Skeletal muscle cell (primary cell): Measurements from ENCODE around the gene GPR146.
"Not testable (repeated sequence)": the region's sequence is repeated elsewhere in the genome, so short reads cannot be mapped to it uniquely, and the experiment has no call there.

Experiments used
- DNase-seq: peaks from one replicate; pipeline ENCODE4 v3.0.0-alpha.2; 2010; ENCODE audit warnings: low read depth
- H3K4me3 ChIP-seq: 2 replicates; pipeline ENCODE4 v1.5.1; 2011; ENCODE audit warnings: low read depth, mild to moderate bottlenecking, control low read depth, low read length, moderate library complexity

Gene GPR146

DNA sequence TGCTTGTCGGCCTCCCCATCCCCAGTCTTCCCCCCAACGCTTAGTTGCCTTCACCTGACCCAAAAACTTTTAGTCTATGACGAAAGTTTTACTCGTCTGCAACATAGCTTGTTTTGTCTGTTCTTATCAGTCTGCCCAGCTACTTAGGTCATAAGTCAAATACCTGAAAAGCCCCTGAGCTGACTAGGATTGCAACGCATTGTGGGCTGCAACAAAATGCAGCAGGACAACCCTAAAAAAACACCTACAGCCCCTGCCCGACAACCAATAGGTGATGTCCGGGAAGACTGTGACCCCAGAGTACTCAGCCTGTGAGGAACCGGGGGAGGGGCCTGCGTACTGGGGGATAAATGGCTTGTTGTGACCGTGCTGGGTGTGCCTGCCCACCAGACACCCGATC lies 24.3 kb downstream of the GPR146 start:
- H3K4me3 ChIP-seq: no peak overlapping the region
- DNase-seq: no peak

DNA sequence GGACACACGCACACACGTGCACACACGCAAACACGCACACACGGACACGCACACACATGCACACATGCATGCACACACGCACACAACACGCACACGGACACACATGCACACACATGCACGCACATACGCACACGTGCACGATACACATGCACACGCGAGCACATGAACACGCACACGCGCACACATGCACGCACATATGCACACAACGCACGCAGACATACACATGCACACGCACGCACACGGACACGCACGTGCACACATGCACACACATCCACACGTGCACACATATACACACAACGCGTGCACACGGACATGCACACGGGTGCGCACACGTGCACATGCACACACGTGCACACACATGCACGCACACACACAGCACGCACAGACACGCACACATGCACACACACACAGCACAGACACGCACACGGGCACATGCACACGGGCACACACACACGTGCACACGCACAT lies 26.2 kb downstream of the GPR146 start:
- no peak overlapping the region for H3K4me3 ChIP-seq
- DNase-seq: no peak

DNA sequence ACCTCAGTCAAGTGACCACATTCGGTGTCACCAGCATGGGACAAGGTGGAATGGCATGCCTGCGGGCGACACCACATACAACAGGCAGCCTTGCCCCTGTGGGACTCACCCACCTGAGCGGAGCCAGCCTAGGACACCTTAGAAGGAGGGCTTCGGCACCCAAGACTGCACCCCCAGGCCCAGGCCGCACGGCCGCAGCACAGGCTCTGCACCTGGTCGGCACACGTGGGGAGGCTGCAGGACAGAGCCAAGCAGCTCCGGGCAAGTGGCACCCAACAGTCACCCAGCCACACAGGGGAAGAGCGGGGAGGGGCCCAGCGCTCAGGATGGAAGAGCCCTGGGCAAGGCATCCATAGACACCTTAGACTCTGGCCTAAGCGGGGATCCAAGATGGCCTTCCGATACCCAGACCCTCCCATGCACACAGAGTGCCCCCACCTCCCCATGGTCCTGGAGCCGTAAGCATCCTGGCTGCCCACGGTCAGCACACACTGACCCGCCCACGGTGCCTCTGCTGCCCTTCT lies 27.4 kb downstream of the GPR146 start:
- DNase-seq: no peak
- H3K4me3 ChIP-seq: no peak overlapping the region

DNA sequence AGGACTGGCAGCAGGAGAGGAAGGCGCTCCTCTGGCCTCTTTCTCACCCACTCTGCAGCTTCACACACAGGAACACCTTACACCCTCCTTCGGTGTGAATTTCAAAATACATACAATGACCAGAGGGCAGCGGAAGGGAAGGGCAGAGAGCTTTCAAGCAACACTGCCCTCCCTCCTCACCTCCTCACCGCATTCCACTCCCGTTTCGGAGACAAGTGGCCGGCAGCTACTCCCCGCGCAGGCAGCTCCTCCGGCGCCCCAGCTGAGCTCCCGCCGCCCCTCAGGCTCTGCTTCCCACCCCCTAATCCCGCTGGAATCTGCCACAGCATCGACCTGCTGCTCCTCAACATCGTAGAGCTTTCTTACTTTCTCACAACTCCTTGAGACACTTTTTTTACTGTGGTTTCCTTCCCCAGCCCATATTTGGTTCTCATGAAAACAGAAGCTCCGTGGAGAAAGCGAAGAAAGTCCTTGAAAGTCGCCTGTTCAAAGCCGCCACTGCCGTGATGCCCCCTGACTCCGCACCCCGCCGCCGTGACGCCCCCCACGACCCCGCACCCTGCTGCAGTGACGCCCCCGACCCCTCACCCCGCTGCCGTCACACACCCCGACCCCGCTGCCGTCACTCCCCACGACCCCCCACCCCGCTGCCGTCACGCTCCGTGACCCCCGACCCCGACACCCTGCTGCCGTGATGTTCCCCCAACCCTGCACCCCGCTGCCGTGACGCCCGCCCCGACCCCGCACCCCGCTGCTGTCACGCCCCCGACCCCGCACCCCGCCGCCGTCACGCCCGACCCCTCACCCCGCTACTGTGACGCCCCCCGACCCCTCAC lies 29.0 kb downstream of the GPR146 start:
- no peak for DNase-seq
- no peak overlapping the region for H3K4me3 ChIP-seq

DNA sequence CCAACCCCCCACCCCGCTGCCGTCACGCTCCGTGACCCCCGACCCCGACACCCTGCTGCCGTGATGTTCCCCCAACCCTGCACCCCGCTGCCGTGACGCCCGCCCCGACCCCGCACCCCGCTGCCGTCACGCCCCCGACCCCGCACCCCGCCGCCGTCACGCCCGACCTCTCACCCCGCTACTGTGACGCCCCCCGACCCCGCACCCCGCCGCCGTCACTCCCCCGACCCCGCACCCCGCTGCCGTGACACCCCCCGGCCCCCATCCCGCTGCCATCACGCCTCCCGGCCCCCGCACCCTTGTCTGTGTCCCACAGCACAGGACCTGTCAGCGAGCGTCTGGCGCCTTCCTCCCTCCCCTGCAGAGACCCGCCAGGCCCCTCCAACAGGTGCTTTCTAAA lies 29.7 kb downstream of the GPR146 start:
- not testable (repeated sequence) for H3K4me3 ChIP-seq, DNase-seq

DNA sequence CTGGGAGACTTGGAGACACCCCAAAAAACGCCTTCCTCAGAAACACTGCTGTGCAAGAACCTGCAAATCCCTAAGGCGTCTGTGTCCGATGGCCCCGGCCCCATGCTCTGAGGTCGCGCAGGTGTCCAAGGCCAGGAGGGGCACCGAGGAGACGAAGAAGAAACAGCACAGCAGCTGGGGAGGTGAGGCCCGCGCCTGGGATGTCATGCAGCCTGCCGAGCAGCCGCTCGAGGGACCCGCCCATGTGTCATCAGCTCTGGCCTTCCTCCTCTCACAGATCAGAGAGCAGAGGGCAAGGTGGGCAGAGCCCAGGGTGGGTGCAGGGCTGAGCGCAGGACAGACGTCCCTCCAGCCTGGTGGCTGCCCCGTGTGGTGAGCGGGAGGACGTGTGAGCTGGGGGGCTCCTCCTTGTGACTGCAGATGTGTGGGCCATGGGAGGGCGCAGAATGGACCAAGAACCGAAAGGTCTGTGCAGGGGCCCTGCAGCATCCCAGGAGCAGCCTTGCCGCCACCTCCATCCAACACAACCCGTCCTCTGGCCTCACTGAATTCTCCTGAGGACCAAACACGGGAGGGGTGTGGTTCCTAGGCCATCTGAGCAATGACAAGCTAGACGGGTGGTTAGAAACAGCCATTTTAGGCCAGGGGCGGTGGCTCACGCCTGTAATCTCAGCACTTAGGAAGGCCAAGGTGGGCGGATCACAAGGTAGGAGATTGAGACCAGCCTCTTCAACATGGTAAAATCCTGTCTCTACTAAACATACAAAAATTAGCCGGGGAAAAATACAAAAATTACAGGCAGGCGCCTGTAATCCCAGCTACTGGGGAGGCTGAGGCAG lies 30.5 kb downstream of the GPR146 start:
- no peak for DNase-seq
- no peak overlapping the region for H3K4me3 ChIP-seq

DNA sequence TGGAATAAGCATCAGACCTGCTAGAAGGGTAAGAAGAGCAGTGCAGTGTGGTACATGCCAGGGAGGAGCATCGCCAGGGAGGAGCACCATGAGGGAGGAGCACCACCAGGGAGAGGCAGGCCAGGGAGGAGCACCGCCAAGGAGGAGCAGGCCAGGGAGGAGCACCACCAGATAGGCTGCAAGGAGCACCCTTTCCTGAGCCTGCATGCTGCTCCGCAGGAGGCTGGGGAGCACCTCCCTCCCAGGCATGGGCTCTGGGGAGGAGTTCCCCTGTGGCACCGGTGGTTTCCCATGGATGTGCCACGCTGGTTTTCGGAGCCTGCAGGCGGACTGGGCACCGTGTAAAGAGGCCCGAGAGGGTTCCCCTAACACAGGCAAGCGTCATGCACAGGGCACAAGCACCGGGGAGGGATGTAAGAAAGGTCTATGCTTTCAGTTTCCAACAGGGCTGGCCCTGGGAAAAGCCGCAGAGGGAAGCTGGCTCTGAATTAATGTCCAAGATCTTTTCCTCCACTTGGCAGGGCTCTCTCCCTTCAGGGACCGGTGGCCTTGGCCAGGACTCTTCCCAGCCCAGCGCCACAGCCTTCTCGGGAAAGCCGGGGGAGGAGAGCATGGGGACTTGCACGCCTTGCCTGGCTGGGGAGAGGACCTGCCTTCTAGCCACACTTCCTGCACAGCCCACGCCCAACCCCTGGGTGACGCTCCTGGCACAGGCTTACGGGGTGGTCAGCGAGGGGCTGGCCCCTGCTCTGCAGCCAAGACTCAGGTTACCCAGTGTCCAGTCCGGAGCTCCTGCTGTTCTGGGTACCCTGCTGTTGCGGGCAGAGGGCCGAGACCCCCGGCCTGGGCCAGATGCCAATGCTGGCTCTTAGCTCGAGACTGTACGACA lies 32.1 kb downstream of the GPR146 start:
- no peak for DNase-seq
- no peak overlapping the region for H3K4me3 ChIP-seq

DNA sequence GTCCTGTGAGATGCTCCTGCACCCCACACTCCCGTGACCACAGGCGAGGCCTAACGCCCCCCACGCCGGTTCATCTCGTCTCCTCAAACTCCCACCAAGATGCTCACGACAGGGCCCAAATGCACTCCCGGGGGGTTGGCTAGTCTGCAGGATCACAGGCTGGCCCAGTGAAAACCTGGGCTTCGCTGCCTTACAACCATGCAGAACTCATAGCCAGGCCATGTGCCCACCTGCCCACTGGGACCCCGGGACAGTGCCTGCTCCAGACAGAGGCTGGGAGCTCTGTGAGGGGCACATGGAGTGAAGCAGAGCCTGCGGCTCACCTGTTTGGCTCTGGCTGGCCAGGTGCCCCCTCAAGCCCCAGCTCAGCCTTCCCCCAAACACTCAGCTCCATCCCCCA lies 34.2 kb downstream of the GPR146 start:
- DNase-seq: no peak

DNA sequence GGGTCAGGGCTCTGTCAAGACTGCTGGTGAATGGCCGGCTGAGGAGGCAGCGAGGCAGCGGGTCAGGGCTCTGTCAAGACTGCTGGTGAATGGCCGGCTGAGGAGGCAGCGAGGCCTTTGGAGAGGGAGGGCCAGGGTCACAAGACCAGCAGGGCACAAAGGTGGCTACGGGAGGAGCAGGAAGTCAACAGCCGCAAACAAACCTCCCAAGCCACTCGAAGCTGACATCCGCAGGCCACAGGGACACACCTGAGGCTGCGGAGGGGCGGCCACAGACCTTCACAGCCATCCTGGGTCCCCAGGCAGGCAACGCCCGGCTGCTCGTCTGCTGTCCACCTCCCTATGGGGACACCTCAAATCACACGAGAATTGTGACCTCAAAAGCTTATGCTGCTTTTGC lies 34.6 kb downstream of the GPR146 start:
- no peak overlapping the region for H3K4me3 ChIP-seq

More for the DNA sequence above, 34.2 kb downstream of the GPR146 start:
- H3K4me3 ChIP-seq: no peak overlapping the region

DNA sequence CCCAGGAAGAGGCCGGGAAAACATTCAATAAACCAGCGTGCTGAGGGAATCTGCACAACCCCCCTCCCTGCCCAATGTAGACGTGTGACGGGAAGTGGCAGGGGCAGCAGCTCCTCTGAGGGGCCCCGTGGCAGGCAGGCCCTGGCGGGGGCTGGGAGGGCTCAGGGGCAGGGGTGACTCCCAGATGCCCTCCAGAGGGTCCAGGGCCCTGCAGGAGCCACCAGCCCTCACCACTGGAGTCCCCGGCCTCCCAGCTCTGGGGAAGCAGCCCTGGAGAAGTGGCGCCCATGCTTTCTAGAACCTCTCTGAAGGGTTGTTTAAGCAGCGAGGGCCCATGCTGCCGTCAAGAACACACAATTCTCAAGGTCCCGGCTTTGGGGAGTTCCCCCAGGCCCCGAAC lies 35.2 kb downstream of the GPR146 start:
- DNase-seq: no peak
- H3K4me3 ChIP-seq: no peak overlapping the region

More for the DNA sequence above, 34.6 kb downstream of the GPR146 start:
- no peak for DNase-seq

DNA sequence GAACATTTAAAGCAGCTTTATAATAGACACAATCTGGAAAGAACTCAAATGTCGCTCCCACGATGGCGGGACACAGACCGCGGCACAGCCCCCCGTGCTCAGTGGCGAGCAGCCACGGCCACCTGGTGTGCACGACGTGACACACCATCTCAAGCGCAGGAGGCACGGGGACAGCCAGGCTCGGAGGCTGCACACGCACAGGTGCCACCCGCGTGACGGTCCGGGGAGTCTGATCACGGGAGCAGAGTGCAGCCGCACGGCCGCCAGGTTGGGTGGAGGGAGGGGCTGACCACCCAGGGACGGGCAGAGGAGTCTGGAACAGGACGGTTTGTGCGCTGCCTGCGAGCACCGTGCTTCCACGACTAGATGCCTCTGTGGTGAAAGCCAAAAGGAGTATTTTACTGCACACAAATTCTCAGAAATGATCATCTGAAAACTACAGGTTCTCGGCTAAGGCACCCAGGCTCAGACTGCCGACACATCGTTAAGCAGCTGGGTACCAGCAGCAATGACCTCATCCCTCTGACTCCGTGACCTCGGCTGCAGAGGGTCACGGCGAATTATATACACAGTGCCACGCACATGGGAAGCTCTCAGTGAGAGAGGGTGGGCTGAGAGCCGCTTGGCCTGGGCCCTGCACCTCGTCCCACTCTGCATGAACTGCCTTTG lies 36.0 kb downstream of the GPR146 start:
- no peak overlapping the region for H3K4me3 ChIP-seq
- DNase-seq: no peak

DNA sequence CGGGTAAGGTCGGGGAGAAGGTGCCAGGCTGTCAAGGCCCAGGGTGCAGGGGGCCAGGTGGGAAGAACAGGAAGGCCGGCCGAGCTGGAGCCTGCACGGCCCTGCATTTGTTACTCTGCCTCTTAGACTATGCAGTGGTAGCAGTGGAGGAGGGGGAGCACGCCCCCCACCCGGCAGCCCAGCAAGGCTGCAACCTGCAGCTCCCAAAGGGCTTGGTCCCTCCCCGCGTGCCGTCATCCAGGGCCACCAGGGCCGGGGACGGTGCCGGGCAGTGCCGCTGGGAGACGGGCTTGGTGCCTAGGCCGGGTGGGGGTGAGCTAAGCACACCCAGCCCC lies 36.5 kb downstream of the GPR146 start:
- DNase-seq: no peak
- H3K4me3 ChIP-seq: no peak overlapping the region

DNA sequence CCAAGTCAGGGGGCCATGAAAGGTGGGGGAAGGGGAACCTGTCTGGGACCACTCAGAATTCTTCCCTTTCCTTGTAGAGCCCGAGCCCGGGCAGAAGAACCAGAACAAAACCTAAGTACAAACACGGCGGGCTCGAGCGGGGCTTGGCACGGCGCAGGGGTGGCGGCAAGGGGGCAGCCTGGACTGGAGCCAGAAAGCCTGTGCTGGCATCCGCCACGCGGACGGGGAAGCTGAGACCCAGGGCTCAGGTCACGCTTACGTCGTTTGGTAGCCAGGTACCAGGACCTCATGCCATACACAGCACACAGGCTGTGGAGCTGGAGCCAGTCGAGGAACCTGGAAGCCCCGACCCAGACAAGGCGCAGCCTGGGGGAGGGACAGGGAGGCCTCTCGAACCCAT lies 37.0 kb downstream of the GPR146 start:
- no peak overlapping the region for H3K4me3 ChIP-seq
- DNase-seq: no peak

DNA sequence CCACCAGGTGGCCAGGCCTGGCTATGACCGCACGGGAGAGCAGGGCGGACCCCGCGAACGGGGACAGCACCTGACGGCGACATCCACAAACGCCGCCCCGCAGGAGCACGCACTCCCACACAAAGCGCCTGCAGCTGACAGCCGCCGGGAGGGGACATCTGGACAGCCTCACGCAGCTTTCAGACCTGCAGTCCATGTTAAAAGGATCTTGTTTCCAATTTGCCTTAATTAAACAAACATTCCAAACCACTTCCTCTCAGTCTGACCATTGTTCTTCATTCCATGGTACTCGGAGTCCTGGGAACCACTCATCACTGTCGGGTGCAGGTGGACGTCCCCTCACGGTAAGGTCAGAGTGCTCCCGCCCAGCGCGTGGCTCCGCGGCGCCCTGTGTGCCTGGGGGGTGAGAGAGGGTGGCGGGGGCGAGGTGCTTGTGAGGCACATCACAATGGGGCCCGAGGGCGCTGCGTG lies 37.6 kb downstream of the GPR146 start:
- no peak for DNase-seq
- no peak overlapping the region for H3K4me3 ChIP-seq

DNA sequence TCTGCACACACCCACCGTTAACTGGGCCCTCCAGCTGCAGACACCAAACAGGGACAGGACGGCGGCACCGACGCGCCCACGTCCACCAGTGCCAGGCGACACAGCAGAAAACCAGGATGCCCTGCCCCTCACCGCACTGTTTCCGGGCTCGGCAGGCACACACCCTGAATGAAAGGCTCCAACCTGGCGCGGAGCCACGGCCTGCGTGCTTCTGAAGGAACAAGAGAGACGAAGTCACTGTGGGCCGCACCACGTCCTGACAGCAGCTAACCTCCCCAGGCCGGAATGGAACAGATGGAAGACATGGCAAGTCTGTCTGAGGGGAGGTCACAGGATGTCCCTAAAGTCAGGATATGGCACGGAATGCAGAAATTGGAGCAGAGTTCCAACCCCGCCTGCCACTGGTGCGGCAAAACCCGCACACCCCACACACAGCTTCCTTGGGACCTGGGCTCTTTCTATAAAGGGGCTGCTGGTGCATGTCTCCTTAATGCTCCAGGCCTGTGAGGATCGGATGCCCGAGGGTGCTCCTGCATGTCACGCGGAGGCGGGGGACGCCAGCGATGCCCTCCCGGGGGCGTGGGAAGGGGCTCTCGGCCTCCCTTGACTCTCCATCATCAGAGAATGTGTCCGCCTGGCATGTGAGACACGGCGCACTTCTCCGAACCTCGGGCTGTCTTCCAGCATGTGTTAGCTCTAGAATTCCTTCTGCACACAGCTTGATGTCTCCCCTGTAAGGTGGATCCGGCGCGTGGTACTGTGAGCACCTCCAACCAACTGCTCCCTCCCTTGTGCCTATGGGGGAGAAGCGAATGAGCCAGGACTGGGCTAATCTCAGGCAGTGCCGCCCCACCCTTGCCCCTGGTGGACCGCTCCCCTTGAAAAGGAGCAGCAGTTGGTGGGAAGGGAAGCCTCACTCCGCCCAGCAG lies 39.6 kb downstream of the GPR146 start:
- no peak for DNase-seq
- no peak overlapping the region for H3K4me3 ChIP-seq

DNA sequence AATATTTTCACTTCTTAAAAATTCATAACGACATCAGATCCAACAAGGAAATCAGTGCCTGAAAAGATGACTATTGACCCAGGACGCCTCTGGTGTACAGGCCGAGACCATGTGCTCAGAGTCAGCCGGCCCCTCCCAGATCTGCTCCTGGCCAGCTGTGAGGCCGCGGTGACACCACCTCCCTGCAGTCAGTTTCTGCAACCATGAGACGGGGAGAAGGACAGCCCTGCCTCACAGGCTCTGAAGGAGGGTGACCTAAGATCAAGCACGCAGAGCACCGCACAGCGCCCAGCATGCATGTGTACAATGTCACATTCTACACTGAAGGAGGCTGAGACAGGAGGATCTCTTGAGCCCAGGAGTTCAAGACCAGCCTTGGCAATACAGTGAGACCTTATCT lies 40.9 kb downstream of the GPR146 start:
- no peak overlapping the region for H3K4me3 ChIP-seq
- no peak for DNase-seq

DNA sequence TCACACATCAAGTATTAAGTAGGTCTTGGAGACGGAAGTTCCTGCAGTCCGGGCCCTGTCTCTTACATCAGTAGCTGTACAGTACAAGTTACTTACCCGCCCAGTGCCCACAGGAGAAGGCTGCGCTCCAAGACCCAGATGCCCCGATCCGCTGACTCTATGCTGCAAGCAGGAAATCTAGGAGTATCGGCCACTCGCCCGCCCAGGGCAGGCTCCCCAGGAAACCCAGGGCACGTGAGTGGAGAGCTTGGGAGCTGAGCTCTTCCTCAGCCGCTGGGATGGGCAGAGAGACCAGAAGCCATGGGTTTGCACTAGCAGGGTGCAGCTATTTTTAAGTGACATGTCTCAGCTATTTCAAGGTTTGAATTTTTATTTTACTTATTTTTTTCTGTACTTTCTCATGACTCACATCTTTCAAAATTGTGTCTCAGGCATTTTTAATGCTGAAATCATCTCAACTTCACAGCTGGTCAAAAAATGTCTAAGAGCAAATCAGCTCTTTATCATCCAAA lies 41.6 kb downstream of the GPR146 start:
- no peak overlapping the region for H3K4me3 ChIP-seq
- no peak for DNase-seq
